Suprapubic skin (tissue), 4 donors: Measurements from ENCODE around the gene ATP5MK.

Experiments used
- EP300 ChIP-seq: sonication (generic); formaldehyde crosslinking; IDR thresholded peaks from one replicate; pipeline ENCODE4 v1.6.1; 2017; ENCODE audit warnings: antibody characterized with exemption
- POLR2A ChIP-seq, 2 donors: fragments of 450-650 bp; IDR thresholded peaks; one replicate each; pipeline ENCODE4 v1.6.1; 2017; ENCODE audit warnings: antibody characterized with exemption in 2 of 2, mild to moderate bottlenecking in 2 of 2, moderate library complexity in 2 of 2
- POLR2AphosphoS5 ChIP-seq, 3 donors: sonication (generic); formaldehyde crosslinking; IDR thresholded peaks; one replicate each; pipeline ENCODE4 v1.6.1; 2017; ENCODE audit warnings: antibody characterized with exemption in 3 of 3
- TF ChIP-seq, protein P1 (sequence below), 2 donors: fragments of 200-600 bp in 1 of 2; fragments of 450-650 bp in 1 of 2; sonication (generic) in 1 of 2; IDR thresholded peaks; one replicate each; pipeline ENCODE4 v1.5.1; 2016 to 2019; ENCODE audit warnings: antibody characterized with exemption in 2 of 2, mild to moderate bottlenecking in 1 of 2, moderate library complexity in 1 of 2

DNA sequence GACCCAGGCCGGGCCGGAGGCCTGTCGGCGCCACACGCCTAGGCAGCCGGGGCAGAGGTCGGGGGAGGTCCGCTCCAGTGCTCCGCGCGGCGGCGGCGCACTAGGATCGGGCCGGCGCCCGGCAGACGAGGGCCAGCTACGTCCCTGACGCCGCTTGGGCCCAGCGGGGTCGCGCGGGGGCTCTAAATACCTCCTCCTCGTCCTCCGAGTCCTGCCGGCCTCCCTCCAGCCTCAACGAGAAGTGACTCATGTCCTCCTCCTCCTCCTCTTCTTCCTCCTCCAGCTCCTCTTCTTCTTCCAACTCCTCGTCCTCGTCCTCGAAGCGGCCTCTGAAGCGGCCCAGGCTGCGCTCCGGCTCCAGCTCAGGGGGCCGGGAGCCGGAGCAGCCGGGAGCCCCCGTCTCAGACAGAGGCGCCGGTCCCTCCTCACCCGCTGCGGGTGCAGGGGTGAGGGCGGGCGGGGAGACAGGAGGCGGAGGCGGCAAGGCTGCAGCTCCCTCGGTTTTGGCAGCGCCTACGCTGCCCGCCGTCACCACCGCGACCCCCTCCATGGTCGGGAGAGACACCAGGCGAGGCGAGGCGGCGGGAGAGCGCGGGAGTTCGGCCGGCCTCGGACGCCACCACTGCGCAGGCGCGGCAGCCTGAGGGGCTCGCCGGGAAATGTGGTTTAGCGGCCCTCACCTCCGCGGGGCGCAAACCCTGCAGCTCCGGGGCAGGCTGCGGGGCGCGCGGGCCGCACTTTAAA, 45.6 kb downstream of the ATP5MK start, which contains the start of gene PCGF6:
- TF ChIP-seq POLR2A (IDR thresholded peaks at IDR 0.05) = no peak
- TF ChIP-seq, protein P1, sequence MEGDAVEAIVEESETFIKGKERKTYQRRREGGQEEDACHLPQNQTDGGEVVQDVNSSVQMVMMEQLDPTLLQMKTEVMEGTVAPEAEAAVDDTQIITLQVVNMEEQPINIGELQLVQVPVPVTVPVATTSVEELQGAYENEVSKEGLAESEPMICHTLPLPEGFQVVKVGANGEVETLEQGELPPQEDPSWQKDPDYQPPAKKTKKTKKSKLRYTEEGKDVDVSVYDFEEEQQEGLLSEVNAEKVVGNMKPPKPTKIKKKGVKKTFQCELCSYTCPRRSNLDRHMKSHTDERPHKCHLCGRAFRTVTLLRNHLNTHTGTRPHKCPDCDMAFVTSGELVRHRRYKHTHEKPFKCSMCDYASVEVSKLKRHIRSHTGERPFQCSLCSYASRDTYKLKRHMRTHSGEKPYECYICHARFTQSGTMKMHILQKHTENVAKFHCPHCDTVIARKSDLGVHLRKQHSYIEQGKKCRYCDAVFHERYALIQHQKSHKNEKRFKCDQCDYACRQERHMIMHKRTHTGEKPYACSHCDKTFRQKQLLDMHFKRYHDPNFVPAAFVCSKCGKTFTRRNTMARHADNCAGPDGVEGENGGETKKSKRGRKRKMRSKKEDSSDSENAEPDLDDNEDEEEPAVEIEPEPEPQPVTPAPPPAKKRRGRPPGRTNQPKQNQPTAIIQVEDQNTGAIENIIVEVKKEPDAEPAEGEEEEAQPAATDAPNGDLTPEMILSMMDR (IDR thresholded peaks at IDR 0.05) = no peak
- no peak for TF ChIP-seq POLR2AphosphoS5 (IDR thresholded peaks at IDR 0.05)
- TF ChIP-seq EP300 = no peak
